ENCODE measurements around the gene WDR1. TPM values are rescaled to one million over a fixed set of nuclear protein-coding genes. Genes with fewer than 3 reads are reported as not detected.
"Not testable (repeated sequence)": the region's sequence is repeated elsewhere in the genome, so short reads cannot be mapped to it uniquely, and the experiment has no call there.

Gene WDR1
- polyA plus RNA-seq, 2 of the 4 experiments (the other 2 are of a cell fraction) = 251 to 326 TPM

DNA sequence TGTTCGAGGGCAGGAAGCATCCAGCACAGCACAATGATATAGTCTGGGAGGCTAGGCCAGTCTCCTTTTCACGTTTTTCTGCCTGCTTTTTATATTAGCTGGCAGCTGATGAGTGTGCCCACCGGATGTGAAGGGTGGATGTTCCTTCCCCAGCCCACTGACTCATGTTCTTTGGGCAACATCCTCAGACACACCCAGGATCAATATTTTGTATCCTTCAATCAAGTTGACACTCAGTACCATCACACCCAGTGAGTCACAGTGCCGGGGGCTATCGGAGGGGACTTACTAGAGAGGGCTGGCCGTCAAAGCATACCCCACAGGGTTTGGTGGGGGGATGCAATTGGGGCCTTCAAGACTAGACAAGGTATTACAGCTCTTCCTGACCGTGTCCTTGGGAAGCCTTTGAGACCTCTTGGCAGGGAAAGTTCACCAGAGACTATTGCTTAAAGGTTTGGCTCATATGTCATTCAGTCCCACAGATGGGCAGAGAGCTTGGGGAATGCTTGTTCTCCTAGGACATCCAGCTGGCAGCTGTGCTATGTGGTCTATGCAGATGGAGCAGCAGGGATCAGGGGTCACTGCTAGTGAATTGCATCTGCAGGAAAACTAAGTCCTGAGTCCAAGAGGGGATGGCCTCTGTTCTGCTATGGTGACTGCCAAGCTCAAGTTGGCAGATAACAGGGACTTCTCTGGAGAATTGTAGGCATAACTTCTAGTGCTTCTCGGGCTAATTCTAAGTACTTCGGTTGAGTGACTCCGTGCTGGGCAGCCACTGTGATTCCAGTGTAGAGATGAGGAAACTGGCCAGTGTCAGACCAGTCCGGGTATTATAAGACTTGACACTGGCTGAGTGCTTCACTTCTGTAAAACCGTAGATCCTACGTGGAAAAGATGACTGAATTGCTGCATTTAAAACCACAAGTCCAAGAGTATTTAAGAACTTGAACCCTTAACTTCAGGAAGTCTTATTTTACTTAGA is 12.9 kb upstream of the WDR1 start:
- Histone ChIP-seq H3K9me3 (no peaks in the 10 kb centered on the region), H3K4me3 (no peak overlapping the region), H3K4me2 (no peak overlapping the region), H3K27ac (no peak overlapping the region), H3K4me1 (no peaks in the 10 kb centered on the region)
- FAIRE-seq (no peak), DNase-seq (ENCODE audit: low read depth in 1 of 2, low spot score in 1 of 2) (no peak), ATAC-seq (no peak)
- WGBS (ENCODE audit: missing lambda C conversion rate) = 30% methylated on average over 10 of the region's 13 CpGs
- no peak for TF ChIP-seq CEBPB (IDR thresholded peaks at IDR 0.05)
- no peak for TF ChIP-seq GATA3 (IDR thresholded peaks at IDR 0.05; ENCODE audit: borderline replicate concordance)
- TF ChIP-seq, protein P1, sequence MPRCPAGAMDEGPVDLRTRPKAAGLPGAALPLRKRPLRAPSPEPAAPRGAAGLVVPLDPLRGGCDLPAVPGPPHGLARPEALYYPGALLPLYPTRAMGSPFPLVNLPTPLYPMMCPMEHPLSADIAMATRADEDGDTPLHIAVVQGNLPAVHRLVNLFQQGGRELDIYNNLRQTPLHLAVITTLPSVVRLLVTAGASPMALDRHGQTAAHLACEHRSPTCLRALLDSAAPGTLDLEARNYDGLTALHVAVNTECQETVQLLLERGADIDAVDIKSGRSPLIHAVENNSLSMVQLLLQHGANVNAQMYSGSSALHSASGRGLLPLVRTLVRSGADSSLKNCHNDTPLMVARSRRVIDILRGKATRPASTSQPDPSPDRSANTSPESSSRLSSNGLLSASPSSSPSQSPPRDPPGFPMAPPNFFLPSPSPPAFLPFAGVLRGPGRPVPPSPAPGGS (IDR thresholded peaks at IDR 0.05) = no peak
- no peak for TF ChIP-seq HOXB5 (CRISPR knock-in tag; IDR thresholded peaks at IDR 0.05)
- TF ChIP-seq EHF (CRISPR knock-in tag; IDR thresholded peaks at IDR 0.05) = no peak
- TF ChIP-seq, protein P2, sequence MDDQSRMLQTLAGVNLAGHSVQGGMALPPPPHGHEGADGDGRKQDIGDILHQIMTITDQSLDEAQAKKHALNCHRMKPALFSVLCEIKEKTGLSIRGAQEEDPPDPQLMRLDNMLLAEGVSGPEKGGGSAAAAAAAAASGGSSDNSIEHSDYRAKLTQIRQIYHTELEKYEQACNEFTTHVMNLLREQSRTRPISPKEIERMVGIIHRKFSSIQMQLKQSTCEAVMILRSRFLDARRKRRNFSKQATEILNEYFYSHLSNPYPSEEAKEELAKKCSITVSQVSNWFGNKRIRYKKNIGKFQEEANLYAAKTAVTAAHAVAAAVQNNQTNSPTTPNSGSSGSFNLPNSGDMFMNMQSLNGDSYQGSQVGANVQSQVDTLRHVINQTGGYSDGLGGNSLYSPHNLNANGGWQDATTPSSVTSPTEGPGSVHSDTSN (IDR thresholded peaks at IDR 0.05) = no peak
- TF ChIP-seq CBX8 (IDR thresholded peaks at IDR 0.05) = no peak
- TF ChIP-seq, protein P3, sequence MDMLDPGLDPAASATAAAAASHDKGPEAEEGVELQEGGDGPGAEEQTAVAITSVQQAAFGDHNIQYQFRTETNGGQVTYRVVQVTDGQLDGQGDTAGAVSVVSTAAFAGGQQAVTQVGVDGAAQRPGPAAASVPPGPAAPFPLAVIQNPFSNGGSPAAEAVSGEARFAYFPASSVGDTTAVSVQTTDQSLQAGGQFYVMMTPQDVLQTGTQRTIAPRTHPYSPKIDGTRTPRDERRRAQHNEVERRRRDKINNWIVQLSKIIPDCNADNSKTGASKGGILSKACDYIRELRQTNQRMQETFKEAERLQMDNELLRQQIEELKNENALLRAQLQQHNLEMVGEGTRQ (IDR thresholded peaks at IDR 0.05) = no peak
- no peak for TF ChIP-seq JUNB (IDR thresholded peaks at IDR 0.05)
- no peak for TF ChIP-seq MYC (IDR thresholded peaks at IDR 0.05; ENCODE audit: borderline replicate concordance, low read length)
- no peak for TF ChIP-seq POLR2A (IDR thresholded peaks at IDR 0.05; ENCODE audit: low read length)
- no peak for TF ChIP-seq RCOR1 (IDR thresholded peaks at IDR 0.05; ENCODE audit: low read depth, low read length)
- no peak for TF ChIP-seq FOSB (CRISPR knock-in tag; IDR thresholded peaks at IDR 0.05)
- TF ChIP-seq SMC3 (IDR thresholded peaks at IDR 0.05) = no peak
- ChIA-PET CTCF (interaction anchor here (1.3 kb wide), 1 partner anchor 56 kb away, joined by 3 read pairs; no protein-coding TSS in a partner anchor), POLR2A (no interaction called here)

DNA sequence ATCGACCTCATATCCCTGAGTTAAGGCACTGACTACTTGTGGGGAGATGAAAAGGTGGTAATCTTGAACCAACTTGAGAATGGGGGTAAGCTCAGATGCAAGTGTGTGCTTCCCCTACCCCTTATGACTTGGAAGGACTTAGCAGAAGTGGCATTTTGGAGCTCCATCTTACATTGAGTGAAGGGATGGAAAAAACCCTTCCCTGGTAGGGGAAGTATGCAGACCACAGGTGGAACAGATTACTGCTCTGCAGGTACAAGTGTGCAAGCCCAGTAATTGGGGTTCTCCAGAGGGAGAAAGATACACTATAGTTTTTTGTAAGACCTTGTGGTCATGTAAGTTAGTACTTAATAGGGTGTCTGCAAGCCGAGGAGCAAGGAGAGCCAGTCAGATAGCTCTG is 12.2 kb upstream of the WDR1 start:
- TF ChIP-seq CBX2 (IDR thresholded peaks at IDR 0.05; ENCODE audit: borderline replicate concordance, low read depth) = no peak
- no peak for TF ChIP-seq FOSB (CRISPR knock-in tag; IDR thresholded peaks at IDR 0.05)
- no peak for TF ChIP-seq CHD2 (IDR thresholded peaks at IDR 0.05; ENCODE audit: low read length, partially characterized antibody)
- no peak for TF ChIP-seq NPAS2 (CRISPR knock-in tag; IDR thresholded peaks at IDR 0.05; ENCODE audit: borderline replicate concordance)
- no peak for TF ChIP-seq ZFP36 (IDR thresholded peaks at IDR 0.05; ENCODE audit: borderline replicate concordance, partially characterized antibody)
- TF ChIP-seq NFE2L2 (conservative IDR thresholded peaks at IDR 0.05; ENCODE audit: low read length) = no peak
- TF ChIP-seq, protein P4, sequence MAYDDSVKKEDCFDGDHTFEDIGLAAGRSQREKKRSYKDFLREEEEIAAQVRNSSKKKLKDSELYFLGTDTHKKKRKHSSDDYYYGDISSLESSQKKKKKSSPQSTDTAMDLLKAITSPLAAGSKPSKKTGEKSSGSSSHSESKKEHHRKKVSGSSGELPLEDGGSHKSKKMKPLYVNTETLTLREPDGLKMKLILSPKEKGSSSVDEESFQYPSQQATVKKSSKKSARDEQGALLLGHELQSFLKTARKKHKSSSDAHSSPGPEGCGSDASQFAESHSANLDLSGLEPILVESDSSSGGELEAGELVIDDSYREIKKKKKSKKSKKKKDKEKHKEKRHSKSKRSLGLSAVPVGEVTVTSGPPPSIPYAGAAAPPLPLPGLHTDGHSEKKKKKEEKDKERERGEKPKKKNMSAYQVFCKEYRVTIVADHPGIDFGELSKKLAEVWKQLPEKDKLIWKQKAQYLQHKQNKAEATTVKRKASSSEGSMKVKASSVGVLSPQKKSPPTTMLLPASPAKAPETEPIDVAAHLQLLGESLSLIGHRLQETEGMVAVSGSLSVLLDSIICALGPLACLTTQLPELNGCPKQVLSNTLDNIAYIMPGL (CRISPR knock-in tag; IDR thresholded peaks at IDR 0.05; ENCODE audit: borderline replicate concordance) = no peak
- TF ChIP-seq FOXS1 (CRISPR knock-in tag; IDR thresholded peaks at IDR 0.05) = no peak
- no peak for TF ChIP-seq BHLHE40 (IDR thresholded peaks at IDR 0.05; ENCODE audit: low read depth, low read length)
- no peak for TF ChIP-seq PHF8 (IDR thresholded peaks at IDR 0.05; ENCODE audit: borderline replicate concordance, low read depth)
- TF ChIP-seq, protein P5, sequence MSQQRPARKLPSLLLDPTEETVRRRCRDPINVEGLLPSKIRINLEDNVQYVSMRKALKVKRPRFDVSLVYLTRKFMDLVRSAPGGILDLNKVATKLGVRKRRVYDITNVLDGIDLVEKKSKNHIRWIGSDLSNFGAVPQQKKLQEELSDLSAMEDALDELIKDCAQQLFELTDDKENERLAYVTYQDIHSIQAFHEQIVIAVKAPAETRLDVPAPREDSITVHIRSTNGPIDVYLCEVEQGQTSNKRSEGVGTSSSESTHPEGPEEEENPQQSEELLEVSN (IDR thresholded peaks at IDR 0.05; ENCODE audit: borderline replicate concordance, low read depth) = no peak
- TF ChIP-seq, protein P6, sequence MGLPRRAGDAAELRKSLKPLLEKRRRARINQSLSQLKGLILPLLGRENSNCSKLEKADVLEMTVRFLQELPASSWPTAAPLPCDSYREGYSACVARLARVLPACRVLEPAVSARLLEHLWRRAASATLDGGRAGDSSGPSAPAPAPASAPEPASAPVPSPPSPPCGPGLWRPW (IDR thresholded peaks at IDR 0.05) = no peak
- no peak for TF ChIP-seq FOSL2 (IDR thresholded peaks at IDR 0.05)
- no peak for TF ChIP-seq FOSL2 (CRISPR knock-in tag; IDR thresholded peaks at IDR 0.05)
- TF ChIP-seq, protein P1 (IDR thresholded peaks at IDR 0.05) = no peak
- 12% methylated on average over 2 of the region's 2 CpGs for WGBS (ENCODE audit: missing lambda C conversion rate)
- Histone ChIP-seq H3K27ac (no peak overlapping the region), H3K4me1 (no peaks in the 10 kb centered on the region), H3K4me2 (no peak overlapping the region), H3K9me3 (no peaks in the 10 kb centered on the region), H3K4me3 (no peak overlapping the region)
- FAIRE-seq (no peak), ATAC-seq (no peak), DNase-seq (ENCODE audit: low read depth in 1 of 2, low spot score in 1 of 2) (no peak)
- ChIA-PET CTCF (interaction anchor here (1.2 to 1.3 kb wide), 2 partner anchors 9 to 57 kb away, joined by 3 read pairs; no protein-coding TSS in a partner anchor), POLR2A (no interaction called here)

DNA sequence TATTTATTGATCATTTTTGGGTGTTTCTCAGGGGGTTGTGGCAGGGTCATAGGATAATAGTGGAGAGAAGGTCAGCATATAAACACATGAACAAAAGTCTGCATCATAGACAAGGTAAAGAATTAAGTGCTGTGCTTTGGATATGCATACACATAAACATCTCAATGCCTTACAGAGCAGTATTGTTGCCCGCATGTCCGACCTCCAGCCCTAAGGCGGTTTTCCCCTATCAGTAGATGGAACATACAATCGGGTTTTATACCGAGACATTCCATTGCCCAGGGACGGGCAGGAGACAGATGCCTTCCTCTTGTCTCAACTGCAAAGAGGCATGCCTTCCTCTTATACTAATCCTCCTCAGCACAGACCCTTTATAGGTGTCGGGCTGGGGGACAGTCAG is 10.9 kb upstream of the WDR1 start:
- ATAC-seq; H3K4me2 ChIP-seq; H3K4me3 ChIP-seq; H3K4me1 ChIP-seq; DNase-seq (ENCODE audit: low read depth in 1 of 2, low spot score in 1 of 2); FAIRE-seq; H3K9me3 ChIP-seq; H3K27ac ChIP-seq; POLR2A ChIA-PET: not testable (repeated sequence)
- CTCF ChIA-PET = interaction anchor here (1.2 kb wide), 1 partner anchor 8 kb away, joined by 3 read pairs; no protein-coding TSS in a partner anchor
- 39% methylated on average over 7 of the region's 7 CpGs for WGBS (ENCODE audit: missing lambda C conversion rate)
